NCI-H2196 (cell line): ENCODE data around the gene UBE3C.
"Not testable (repeated sequence)": the region's sequence is repeated elsewhere in the genome, so short reads cannot be mapped to it uniquely, and the experiment has no call there.

Experiments used
- DNase-seq: peaks from one replicate; lab custom pipeline; 2025; ENCODE audit not compliant: unreplicated experiment; lab: John Stamatoyannopoulos, UW

Gene UBE3C

DNA sequence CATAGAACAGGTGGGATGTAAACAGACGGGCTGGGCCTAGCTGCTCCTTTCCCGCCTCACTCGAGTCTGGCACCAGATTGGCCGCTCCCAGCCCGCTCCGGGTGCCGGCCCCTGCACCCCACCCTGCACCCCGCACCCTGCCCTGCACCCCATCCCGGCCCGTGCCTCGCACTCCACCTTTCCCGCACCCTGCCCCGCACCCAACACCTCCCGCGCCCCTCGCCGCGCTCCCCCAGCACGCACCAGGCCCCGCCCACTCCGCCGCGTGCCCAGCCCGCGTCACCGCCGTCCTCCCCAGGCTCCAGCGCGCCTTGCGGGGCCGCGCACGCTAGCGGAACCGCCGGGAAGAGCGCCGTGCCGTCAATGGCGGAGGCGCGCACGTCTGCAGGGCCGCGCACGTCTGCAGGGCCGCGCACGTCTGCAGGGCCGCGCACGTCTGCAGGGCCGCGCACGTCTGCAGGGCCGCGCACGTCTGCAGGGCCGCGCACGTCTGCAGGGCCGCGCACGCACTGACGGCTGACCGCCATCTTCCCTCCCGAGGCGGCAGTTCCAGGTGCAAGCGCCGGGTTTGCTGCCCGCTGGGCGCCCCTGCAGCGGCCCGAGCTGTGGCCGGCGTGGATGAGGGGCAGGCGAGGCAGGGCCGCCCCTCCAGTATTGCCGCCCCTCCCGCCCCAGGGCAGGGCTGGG lies at the start of gene UBE3C:
UBE3C (plus strand) TSS at position 503 of the 687 bp plus-strand sequence. CDS start 347 bp downstream, outside the sequence.
- DNase-seq = peak; percentile 84

DNA sequence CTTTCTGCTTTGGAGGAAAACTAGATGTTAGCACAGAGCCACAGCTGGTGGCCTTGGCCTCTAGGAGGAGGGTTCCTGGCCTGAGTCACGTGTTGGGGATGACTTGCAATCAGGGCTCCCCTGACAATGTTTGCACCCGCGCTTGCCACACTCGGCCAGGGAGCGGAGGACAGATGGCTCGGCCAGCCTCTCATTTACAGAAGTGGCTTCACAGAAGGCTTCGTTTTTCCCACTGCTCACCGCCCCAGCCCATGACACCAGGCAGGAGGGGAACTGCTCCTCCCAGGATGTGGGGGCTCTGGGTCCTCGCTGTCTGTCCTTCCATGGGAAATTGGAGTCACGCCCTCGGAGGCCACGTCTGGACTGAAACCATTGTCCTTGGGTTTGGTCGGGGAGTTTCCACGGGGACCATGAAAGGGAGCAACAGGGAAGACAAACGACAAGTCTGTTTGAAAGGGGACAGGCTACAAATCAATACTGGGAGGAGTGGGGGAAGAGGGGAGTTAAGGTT lies 49.6 kb upstream of the UBE3C start:
- no peak for DNase-seq

DNA sequence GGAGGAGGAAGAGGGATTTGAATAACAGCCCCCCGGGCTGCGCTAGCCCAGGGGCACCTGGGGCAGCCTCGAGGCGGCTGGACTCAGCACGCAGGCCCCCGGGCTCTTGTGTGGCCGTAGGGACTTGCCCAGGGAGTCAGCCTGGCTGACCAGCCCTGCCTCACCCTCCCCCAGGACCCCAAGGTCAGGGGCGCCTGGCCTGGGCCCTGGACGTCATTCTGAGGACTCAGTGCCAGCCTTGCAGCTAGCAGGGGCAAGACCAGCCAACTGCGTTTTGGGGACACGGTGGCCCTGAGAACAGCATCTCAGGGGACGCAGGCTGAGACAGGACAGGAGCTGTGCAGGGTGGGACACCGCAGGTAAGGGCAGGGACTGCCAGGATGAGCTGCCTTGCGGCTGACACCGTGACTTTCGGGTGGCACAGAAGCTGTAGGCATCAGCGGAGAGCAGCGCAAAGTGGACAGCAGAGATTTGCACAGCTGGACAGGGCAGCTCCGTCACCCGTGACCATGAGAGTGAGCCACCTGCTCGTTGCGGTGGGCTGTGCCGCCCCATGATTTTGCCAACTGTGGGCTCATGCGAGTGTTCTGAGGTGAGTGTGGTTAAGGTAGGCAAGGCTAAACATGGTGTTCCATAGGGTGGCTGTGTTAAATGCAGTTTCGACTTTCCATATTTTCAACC lies 48.1 kb upstream of the UBE3C start:
- DNase-seq = no peak

DNA sequence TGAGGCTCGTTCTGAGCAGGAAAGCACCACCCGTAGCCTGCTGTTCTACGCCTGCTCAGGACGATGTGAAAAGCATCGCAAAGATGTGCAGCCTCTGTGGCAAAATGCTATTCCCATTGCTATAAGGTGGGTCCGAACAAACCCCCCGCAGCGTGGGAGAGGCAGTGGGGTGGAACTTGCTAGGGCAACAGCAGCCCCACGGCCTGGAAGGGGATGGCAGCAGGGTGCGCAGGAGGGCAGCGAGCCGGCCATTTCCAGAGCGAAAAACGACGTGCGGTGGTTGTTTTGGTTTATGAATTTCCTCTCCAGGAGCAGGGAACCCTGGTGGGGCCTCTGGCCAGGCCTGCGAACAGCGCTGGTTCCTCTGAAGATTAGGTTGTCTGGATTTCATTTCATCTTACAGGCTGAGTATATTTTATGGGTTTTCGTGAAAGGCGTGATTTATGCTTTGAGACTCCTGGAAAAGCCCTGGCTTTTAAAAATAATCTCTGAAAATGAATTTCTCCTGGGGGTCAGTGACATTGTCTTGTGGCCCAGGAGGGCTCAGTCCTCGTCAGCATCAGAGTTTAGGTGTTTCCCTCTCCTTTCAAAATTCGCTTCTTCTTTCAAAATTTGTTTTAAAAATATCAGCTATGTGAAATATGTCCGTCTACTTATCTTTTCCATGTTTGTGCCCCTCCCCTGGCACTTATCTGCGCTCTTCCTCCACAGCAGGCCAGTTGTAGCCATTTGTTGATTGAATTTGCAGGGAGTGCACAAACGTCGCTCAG lies 42.3 kb upstream of the UBE3C start:
- DNase-seq = no peak

DNA sequence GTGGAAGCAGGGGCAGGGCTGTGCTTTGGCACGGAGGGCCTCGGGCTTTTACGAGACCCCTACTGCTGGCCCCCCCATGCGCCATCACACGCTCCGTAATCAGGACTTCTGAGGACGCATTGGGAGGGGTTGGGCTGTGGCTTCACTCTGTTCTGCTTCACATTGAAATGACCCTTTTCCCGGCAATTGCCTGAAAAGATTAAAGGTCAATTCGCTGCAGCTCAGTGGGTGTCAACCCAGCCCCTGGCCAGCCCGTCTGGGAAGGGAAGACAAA lies 41.7 kb upstream of the UBE3C start:
- no peak for DNase-seq

DNA sequence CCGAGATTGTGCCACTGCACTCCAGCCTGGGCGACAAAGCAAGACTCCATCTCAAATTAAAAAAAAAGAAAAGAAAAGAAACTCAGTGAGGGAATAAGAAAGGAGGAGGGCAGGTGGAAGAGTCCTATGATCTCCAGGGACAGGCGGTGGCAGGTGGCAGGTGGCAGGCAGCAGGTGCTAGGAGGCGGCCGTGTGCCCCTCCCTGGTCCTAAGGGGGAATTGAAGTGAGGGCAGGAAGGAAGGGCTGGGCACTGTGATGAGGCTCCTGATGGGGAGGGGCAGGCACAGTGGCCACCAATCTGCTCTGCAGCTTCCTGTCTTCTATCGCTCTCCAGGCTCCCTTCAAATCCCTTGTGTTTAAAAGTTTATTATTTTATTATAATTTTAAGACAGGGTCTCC lies 41.2 kb upstream of the UBE3C start:
- DNase-seq = no peak

DNA sequence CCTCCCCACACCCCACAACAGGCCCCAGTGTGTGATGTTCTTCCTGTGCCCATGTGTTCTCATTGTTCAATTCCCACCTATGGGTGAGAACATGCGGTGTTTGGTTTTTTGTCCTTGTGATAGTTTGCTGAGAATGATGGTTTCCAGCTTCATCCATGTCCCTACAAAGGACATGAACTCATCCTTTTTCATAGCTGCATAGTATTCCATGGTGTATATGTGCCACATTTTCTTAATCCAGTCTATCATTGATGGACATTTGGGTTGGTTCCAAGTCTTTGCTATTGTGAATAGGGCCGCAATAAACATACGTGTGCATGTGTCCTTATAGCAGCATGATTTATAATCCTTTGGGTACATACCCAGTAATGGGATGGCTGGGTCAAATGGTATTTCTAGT lies 38.7 kb upstream of the UBE3C start:
- not testable (repeated sequence) for DNase-seq

DNA sequence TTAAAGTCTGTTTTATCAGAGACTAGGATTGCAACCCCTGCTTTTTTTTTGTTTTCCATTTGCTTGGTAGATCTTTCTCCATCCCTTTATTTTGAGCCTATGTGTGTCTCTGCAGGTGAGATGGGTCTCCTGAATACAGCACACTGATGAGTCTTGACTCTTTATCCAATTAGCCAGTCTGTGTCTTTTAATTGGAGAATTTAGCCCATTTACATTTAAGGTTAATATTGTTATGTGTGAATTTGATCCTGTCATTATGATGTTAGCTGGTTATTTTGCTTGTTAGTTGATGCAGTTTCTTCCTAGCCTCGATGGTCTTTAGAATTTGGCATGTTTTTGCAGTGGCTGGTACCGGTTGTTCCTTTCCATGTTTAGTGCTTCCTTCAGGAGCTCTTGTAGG lies 35.1 kb upstream of the UBE3C start:
- not testable (repeated sequence) for DNase-seq

DNA sequence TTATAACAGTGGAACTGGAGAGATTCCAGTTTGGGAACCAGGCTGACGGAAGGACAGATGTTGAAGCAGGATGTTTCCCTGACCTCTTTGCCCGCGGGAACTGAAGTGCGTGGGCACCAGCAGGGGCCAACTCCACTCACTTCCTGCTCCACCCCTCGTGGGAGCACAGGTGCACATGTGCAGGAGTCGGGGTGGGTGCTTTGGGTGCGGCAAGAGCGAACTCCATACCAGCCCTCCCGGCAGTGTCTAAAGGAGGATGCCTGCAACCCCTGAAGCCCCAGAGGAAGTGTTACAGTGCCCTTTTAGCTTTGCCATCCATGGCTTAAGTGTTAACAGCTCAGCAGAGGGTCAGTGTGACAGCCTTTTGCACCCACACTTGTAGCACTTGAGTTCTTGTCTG lies 27.4 kb upstream of the UBE3C start:
- no peak for DNase-seq

DNA sequence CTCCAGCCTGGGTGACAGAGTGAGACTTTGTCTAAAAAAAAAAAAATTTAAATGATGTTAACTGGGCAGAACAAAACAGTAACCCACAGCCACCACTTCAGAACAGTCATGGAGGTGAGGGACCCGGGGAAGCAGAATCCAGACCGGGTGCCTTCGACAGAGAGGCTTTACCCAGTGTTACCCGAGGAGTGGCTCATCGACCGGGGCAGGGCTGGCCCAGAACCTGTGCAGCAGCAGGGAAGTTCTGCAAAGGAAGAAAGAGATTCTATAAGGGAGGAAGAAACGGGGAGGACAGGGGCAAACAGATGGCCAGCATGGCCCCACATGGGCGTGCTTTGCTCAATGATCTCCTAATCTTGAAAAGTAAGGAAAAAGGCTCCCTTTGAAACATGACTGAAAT lies 26.0 kb upstream of the UBE3C start:
- DNase-seq = no peak

DNA sequence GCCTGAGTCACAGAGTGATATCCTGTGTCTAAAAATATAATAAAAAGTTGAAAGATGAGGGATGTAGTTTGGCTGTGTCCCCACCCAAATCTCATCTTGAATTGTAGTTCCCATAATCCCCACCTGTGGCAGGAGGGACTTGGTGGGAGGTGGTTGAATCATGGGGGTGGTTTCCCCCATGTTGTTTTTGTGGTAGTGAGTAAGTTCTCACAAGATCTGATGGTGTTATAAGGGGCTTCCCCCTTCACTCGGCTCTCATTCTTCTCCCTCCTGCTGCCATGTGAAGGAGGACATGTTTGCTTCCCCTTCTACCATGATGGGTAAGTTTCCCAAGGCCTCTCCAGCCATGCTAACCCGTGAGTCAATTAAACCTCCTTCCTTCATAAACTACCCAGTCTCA lies 25.1 kb upstream of the UBE3C start:
- no peak for DNase-seq

DNA sequence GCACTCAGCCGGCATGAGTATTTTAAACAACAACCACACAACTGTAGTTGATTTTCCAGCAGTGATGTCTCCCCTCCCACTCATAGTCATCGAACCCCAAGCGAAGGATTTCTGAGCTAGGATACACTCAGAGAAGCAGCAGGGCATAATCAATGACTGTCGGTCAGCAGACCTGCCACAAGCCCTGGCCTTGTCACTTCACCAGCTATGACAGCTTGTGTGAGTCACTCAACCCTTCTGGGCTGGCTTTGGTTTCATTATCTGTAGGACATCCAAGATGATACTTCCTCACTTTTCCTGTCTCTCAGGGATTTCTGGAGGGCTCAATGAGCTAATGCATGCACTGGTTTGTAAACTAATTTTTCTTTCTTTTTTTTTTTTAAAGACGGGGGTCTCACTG lies 22.0 kb upstream of the UBE3C start:
- DNase-seq = no peak

DNA sequence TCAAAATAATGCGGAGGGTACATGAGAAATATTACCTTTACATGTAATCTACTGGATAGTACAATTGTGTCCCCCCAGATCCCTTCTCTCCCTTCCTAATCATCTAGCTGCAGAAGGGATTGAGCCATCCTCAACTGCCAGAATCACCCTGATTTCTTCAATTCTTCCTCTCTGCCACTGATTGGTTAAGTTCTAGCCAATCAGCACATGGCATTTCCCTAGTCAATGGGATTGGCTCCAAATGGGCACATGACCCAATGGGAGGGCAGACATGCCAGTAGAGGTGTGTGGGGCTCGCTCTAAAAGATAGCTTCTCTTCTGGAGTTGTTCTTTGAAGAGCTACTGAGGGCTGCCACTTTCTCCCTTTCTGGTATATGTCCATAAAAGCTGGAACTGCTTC lies 20.9 kb upstream of the UBE3C start:
- no peak for DNase-seq

DNA sequence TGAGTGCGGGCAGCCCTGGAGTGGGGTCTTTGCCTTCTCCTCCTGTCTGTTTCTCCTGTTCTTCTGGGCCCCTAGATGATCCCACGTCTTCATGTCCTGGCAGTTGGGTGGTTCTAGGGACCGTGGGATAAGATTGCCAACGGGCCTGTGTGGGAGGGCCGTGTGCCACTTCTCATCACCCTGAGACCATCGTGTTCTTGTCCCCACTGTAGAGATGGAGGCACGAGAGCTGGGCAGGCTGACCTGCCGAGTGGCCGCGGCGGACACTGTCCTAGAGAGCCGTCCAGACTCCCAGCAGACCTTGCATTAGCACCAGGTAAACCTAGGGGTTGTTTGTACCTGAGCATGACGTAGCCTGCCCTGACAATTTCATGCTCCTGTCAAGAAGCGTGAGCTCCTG lies 18.5 kb upstream of the UBE3C start:
- no peak for DNase-seq

DNA sequence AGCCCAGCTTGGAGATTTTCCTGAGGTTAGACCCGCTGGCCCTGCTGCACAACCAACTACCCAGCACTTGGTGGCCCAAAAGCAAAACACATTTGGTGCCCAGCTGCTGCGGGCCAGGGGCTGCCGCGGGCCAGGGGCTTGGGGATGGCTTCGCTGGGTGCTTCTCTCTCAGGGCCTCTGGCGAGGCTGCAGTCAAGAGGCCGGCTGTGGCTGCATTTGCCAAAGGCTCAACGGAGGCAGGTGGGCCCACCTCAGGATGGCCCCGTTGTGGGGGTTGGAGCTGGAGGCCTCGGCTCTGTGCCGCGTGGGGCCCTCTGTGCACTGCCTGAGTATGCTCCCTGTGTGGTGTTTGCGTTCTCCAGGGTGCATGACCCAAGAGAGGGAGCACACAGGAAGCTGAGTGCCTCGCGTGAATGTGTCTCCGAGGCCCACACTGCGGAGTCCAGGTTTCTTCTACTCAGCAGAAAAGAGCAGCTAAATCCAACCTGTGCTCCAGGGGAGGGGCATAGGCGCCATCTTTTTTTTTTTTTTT lies 17.5 kb upstream of the UBE3C start:
- no peak for DNase-seq

DNA sequence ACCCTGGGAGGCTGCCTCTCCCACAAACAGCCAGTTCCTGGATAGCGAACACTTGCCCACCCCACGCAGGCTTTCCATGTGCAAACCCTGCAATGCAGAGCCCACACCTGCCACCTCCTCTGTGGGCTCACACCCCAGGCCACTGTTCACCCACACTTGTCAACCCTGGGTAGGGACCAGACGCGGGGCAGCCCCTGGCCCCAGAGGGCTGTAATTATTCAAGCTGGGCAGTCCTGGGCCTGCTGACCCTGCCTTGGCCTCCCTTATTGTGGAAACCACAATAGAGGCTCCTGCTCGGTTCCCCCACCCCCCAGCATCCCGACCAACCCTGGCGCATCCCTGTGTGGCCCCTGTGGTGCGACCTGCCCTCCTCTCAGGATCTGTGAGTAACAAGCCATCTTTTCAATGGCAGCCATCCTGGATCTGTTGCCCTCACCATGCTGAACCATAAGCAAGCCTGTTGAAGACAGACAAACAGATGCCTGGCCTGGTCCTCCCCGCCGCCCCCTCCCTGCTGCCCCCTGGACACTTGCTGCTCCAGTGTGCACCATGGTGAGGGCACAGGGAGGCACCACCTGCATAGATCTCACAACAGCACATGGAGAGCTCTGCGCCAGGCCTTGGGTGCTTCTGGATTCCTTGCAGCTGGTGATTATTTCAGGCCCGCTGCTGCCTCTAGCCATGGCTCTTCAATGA lies 15.8 kb upstream of the UBE3C start:
- no peak for DNase-seq

DNA sequence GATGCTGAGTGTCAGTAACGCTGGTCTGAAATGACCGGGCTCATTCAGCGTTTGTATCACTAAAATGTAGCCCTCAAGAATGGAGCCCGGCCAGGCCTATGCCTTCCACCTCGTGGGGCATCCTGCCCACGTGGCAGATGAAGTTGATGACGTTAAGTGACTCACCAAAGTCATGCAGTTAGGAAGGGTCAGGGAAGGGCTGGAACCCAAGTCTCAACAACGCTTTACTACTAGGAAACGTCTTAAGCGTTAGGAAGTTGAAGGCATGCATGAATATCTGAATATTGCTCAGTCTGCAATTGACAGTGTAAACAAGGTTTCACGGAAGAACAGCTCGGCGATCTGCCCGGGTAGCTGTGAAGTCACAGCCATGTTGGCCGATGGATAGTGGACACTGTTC lies 14.0 kb upstream of the UBE3C start:
- DNase-seq = no peak

DNA sequence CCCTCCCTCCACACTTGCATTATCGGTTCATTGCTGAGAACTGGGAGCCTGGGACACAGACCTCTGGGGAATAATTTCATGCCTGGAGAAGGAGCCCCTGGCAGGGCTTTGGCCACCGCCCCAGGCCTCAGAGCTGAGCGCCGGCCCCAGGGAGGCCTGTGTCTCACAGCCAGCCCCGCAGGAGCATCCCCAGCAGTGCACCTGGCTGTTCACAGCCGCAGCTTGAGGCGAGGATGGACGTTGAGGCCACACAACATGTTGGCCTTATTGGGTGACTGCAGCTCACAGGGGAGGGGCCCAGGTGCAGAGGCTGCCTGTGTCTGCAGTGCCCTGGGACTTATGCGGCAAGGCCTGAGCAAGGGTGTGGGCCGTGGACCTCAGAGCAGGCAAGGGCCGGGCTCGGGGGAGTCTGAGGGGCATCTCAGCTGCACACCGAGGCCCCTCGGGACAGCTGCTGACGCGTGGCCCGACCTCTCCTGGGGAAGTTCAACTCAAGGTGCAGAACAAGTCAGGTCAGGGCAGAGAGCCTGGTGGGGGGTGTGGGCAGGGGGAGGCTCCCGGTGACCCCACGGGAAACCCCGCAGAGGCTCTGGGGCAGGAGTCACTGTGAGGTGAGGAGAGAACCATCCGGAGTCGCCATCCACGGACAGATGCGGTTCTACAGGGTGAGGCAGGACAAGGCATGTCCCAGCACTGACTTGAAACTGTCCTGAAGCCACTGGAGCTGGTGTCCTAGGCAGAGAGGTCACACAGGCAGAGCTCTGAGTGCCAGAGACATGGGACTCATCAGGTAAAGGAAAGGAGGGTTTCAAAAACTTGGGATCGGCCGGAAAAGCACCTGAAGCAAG lies 13.1 kb upstream of the UBE3C start:
- no peak for DNase-seq

DNA sequence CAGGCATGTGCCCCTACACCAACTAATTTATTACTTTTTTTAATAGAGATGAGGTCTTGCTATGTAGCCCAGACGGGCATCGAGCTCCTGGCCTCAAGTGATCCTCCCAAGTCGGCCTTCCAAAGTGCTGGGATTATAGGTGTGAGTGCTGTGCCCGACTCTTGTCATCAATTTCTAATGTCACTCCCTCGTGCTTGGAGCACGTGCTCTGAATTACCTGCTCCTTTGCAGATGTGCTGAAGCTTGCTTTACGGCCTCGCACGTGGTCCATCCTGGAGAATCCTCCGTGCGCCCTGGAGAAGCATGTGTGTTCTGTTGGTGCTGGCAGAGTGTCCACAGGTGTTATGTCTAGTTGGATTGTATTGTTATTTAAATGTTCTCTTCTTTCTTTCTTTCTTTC lies 11.8 kb upstream of the UBE3C start:
- DNase-seq = no peak

DNA sequence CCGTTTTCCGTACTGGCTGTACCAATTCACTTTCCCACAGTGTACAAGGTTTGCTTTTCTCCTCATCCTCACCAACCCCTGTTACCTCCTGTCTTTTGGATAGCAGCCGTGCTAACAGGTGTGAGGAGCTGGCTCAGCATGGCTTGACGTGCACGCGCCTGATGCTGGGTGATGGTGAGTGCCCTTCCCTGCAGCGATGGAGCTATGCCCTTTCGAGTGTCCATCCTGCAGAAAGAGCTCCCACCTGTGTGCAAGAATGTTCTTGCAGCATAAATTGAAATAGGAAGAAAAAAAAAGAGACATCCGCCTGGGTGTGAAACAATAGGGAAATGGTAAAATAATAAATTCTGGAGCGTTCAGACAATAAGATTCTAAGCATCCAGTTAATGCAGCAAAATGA lies 9.5 kb upstream of the UBE3C start:
- DNase-seq = no peak
